ENCODE results near the gene BID.

The BID gene

GRCh38 chr22:17791196-17791595 lies 16.9 kb upstream of the BID start:
- Histone ChIP-seq H3K9me3 (ENCODE audit: control insufficient read depth, low read length) (no peaks in the 10 kb centered on the region), H3K27ac (ENCODE audit: low read depth, low read length, severe bottlenecking) (no peak overlapping the region), H3K4me1 (ENCODE audit: control insufficient read depth, insufficient read depth, low read length, poor library complexity, severe bottlenecking) (peaks cover 7% of the 10 kb centered on the region), H3K4me3 (ENCODE audit: extremely low read depth, insufficient read depth, low read length, poor library complexity, severe bottlenecking) (no peak overlapping the region), H3K36me3 (ENCODE audit: control insufficient read depth, insufficient read depth, low read length) (peaks cover 10% of the 10 kb centered on the region)
- 96 to 97% methylated on average over 21 of the region's 21 CpGs for WGBS, 2 experiments (ENCODE audit: insufficient coverage in 2 of 2)

DNA sequence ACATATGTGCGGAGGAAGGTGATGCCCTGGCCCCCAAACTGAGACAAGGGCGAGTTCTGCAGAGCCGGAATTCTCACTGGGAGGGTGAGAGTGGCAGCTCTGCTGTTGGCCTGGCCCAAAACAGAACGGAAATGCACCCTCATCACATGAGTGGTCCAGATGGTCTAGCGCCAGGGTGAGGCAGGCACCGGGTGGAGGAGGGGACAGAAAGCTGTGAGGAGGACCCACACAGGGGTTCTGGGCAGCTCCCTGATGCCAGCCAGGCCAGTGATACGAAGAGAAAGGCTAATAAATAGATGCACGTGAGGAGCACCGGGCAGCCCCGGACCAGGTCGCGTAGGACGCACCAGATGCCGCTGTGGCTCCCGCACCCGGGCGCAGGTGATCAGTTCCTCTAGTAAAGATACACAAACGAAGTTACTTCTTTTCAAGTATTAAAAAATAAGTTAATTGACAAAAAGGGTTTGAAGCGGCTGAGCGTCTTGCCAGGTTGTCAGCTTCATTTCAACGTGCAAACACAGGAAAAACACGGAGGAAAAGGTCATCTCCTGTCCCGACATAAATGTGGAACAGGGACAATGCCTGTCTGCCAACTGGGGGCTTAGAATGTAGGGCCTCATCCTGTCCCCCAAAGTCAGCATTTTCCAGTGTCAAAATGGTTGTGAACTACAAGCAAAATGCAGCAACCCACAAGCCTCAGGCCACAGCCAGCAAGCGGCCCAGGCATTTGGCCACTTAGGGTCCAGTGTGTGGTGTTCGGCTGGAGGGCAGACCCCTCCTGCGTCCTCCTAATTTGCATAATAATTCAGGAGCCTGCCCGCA lies 15.3 kb upstream of the BID start:
- no peaks in the 10 kb centered on the region for H3K9me3 ChIP-seq (ENCODE audit: control insufficient read depth, low read length)
- H3K27ac ChIP-seq (ENCODE audit: low read depth, low read length, severe bottlenecking), result no peak overlapping the region
- peaks cover 7% of the 10 kb centered on the region for H3K4me1 ChIP-seq (ENCODE audit: control insufficient read depth, insufficient read depth, low read length, poor library complexity, severe bottlenecking)
- WGBS, 2 experiments (ENCODE audit: insufficient coverage in 2 of 2), result 92 to 97% methylated on average over 24 to 25 of the region's 27 CpGs
- no peak overlapping the region for H3K4me3 ChIP-seq (ENCODE audit: extremely low read depth, insufficient read depth, low read length, poor library complexity, severe bottlenecking)
- H3K36me3 ChIP-seq (ENCODE audit: control insufficient read depth, insufficient read depth, low read length), result peaks cover 10% of the 10 kb centered on the region

GRCh38 chr22:17788528-17789378 lies 14.5 kb upstream of the BID start:
- H3K9me3 ChIP-seq (ENCODE audit: control insufficient read depth, low read length), result no peaks in the 10 kb centered on the region
- WGBS, 2 experiments (ENCODE audit: insufficient coverage in 2 of 2), result 90 to 96% methylated on average over 24 to 31 of the region's 32 CpGs

GRCh38 chr22:17787716-17788330 lies 13.6 kb upstream of the BID start:
- Histone ChIP-seq H3K4me1 (ENCODE audit: control insufficient read depth, insufficient read depth, low read length, poor library complexity, severe bottlenecking) (peaks cover 4% of the 10 kb centered on the region), H3K4me3 (ENCODE audit: extremely low read depth, insufficient read depth, low read length, poor library complexity, severe bottlenecking) (no peak overlapping the region), H3K9me3 (ENCODE audit: control insufficient read depth, low read length) (no peaks in the 10 kb centered on the region), H3K27ac (ENCODE audit: low read depth, low read length, severe bottlenecking) (no peak overlapping the region), H3K36me3 (ENCODE audit: control insufficient read depth, insufficient read depth, low read length) (peaks cover 10% of the 10 kb centered on the region)
- 96% methylated on average over 18 to 21 of the region's 21 CpGs for WGBS, 2 experiments (ENCODE audit: insufficient coverage in 2 of 2)

More at GRCh38 chr22:17788528-17789378, 14.5 kb upstream of the BID start:
- Histone ChIP-seq H3K4me1 (ENCODE audit: control insufficient read depth, insufficient read depth, low read length, poor library complexity, severe bottlenecking) (peaks cover 7% of the 10 kb centered on the region), H3K27ac (ENCODE audit: low read depth, low read length, severe bottlenecking) (no peak overlapping the region), H3K36me3 (ENCODE audit: control insufficient read depth, insufficient read depth, low read length) (peaks cover 10% of the 10 kb centered on the region), H3K4me3 (ENCODE audit: extremely low read depth, insufficient read depth, low read length, poor library complexity, severe bottlenecking) (no peak overlapping the region)

DNA sequence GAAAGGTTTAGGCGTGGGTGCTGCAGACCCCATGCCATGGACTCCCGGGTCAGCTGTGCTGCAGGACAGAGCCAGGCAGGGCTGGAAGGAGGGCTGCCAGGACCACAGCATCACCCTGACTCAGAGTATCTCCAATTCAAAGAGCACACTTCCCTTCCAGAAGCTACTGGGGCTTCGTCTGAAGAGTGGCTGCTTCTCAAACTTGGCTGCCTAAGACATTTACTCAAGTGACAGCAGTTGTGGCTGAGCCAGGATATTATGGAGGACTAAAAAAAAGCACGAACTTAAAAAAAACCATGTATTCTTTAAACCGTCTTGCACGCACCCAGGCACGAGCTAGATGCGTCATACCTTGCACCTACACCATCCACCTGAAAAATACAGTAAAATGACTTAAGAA lies 13.0 kb upstream of the BID start:
- no peak overlapping the region for H3K4me3 ChIP-seq (ENCODE audit: extremely low read depth, insufficient read depth, low read length, poor library complexity, severe bottlenecking)
- peak overlapping the region; percentile 54 for H3K27ac ChIP-seq (ENCODE audit: low read depth, low read length, severe bottlenecking)
- peaks cover 4% of the 10 kb centered on the region for H3K4me1 ChIP-seq (ENCODE audit: control insufficient read depth, insufficient read depth, low read length, poor library complexity, severe bottlenecking)
- peaks cover 10% of the 10 kb centered on the region for H3K36me3 ChIP-seq (ENCODE audit: control insufficient read depth, insufficient read depth, low read length)
- H3K9me3 ChIP-seq (ENCODE audit: control insufficient read depth, low read length), result no peaks in the 10 kb centered on the region
- WGBS, 2 experiments (ENCODE audit: insufficient coverage in 2 of 2), result 81 to 91% methylated on average over 3 to 6 of the region's 8 CpGs

DNA sequence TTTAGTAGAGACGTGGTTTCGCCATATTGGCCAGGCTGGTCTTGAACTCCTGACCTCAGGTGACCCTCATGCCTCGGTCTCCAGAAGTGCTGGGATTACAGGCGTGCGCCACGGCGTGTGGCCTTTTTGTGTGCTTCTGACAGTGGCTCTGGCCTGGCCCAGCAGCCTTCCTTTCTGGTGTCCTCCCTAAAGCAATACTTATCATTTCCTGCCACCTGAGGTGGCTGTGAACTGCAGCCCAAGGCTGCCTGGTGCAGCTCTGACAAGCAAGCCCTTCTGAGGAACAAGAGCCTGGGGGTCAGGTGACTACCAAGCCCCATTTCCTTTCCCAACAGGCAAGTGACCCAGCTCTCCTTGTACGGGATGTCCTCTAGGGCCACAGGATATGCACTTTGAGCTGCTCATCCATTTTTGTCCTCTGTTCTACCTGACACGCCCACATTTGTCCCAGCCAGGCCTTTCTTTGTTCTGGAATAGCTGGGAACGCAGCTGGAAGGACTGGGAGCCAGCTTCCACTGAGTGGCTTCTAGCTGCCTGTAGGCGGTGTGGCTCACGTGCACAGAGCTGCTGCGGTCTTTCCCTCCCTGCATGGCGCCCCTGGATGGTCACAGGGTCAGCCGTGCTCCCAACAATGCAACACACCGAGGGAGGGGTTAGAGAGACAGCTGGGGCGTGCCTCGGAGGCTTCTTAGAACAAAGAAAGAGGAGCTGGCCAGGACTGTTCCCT lies 12.3 kb upstream of the BID start:
- peaks cover 8% of the 10 kb centered on the region for H3K4me1 ChIP-seq (ENCODE audit: control insufficient read depth, insufficient read depth, low read length, poor library complexity, severe bottlenecking)
- H3K9me3 ChIP-seq (ENCODE audit: control insufficient read depth, low read length), result no peaks in the 10 kb centered on the region
- WGBS, 2 experiments (ENCODE audit: insufficient coverage in 2 of 2), result 71 to 75% methylated on average over 17 of the region's 18 CpGs
- no peak overlapping the region for H3K4me3 ChIP-seq (ENCODE audit: extremely low read depth, insufficient read depth, low read length, poor library complexity, severe bottlenecking)
- peaks cover 10% of the 10 kb centered on the region for H3K36me3 ChIP-seq (ENCODE audit: control insufficient read depth, insufficient read depth, low read length)
- peak overlapping the region; percentile 54 for H3K27ac ChIP-seq (ENCODE audit: low read depth, low read length, severe bottlenecking)

GRCh38 chr22:17785185-17786184 lies 11.2 kb upstream of the BID start:
- H3K9me3 ChIP-seq (ENCODE audit: control insufficient read depth, low read length), result no peaks in the 10 kb centered on the region
- no peak overlapping the region for H3K4me3 ChIP-seq (ENCODE audit: extremely low read depth, insufficient read depth, low read length, poor library complexity, severe bottlenecking)
- 82 to 85% methylated on average over 33 to 37 of the region's 37 CpGs for WGBS, 2 experiments (ENCODE audit: insufficient coverage in 2 of 2)
- H3K36me3 ChIP-seq (ENCODE audit: control insufficient read depth, insufficient read depth, low read length), result peaks cover 7% of the 10 kb centered on the region
- peaks cover 11% of the 10 kb centered on the region for H3K4me1 ChIP-seq (ENCODE audit: control insufficient read depth, insufficient read depth, low read length, poor library complexity, severe bottlenecking)
- H3K27ac ChIP-seq (ENCODE audit: low read depth, low read length, severe bottlenecking), result no peak overlapping the region

DNA sequence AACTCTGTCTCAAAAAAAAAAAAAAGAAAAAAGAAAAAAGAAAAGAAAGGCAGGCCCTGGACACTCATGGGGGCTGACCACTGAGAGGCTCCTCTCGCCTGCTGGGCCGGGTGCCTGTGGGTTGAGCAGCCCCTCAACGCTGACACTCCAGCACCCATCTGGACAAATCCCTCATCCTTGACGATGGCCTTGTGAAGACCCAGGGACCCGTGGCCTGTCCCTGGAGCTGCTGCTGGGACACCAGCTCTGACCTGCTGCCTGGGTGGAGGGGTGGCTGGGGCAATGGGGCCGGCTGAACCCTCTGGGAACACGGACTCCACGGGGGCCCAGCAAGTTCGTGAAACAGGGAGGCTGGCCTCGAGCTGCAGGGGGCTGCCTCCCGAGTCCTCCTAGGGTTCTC lies 10.5 kb upstream of the BID start:
- H3K9me3 ChIP-seq (ENCODE audit: control insufficient read depth, low read length), result no peaks in the 10 kb centered on the region
- H3K36me3 ChIP-seq (ENCODE audit: control insufficient read depth, insufficient read depth, low read length), result peaks cover 7% of the 10 kb centered on the region
- no peak overlapping the region for H3K27ac ChIP-seq (ENCODE audit: low read depth, low read length, severe bottlenecking)
- H3K4me3 ChIP-seq (ENCODE audit: extremely low read depth, insufficient read depth, low read length, poor library complexity, severe bottlenecking), result no peak overlapping the region
- WGBS, 2 experiments (ENCODE audit: insufficient coverage in 2 of 2), result 85 to 98% methylated on average over 8 to 11 of the region's 11 CpGs
- H3K4me1 ChIP-seq (ENCODE audit: control insufficient read depth, insufficient read depth, low read length, poor library complexity, severe bottlenecking), result peaks cover 13% of the 10 kb centered on the region

GRCh38 chr22:17783773-17784480 lies 9.7 kb upstream of the BID start:
- Histone ChIP-seq H3K36me3 (ENCODE audit: control insufficient read depth, insufficient read depth, low read length) (peaks cover 4% of the 10 kb centered on the region), H3K27ac (ENCODE audit: low read depth, low read length, severe bottlenecking) (no peak overlapping the region)
- 84 to 89% methylated on average over 4 to 15 of the region's 18 CpGs for WGBS, 2 experiments (ENCODE audit: insufficient coverage in 2 of 2)

More at GRCh38 chr22:17783773-17784480, 9.7 kb upstream of the BID start:
- H3K4me1 ChIP-seq (ENCODE audit: control insufficient read depth, insufficient read depth, low read length, poor library complexity, severe bottlenecking), result peaks cover 13% of the 10 kb centered on the region
- H3K9me3 ChIP-seq (ENCODE audit: control insufficient read depth, low read length), result no peaks in the 10 kb centered on the region
- H3K4me3 ChIP-seq (ENCODE audit: extremely low read depth, insufficient read depth, low read length, poor library complexity, severe bottlenecking), result no peak overlapping the region
